OCI-M2 (cell line): Measurements from ENCODE around the gene CTNNA2.
"Not testable (repeated sequence)": the region's sequence is repeated elsewhere in the genome, so short reads cannot be mapped to it uniquely, and the experiment has no call there.

Experiments
- DNase-seq: peaks from one replicate; lab custom pipeline; 2025; ENCODE audit not compliant: unreplicated experiment; lab: John Stamatoyannopoulos, UW

The CTNNA2 gene

DNA sequence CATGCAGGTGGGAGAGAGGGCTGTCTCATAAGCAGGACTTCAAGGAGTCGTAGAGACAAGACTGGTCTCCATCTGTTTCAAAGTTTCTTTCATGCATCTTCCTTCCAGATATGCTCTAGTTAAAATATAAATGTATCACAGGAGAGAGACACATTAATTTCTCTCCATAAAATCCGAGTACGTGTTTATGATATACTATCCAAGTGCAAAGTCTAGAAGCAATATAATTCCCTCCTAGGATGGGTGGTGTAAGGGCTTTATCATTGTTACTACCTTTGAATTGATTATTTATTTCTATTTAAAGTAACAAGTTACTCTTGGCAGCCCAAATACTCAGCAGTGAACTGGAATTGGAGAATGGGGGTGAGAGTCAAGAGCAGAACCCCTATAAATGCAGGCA, 619.4 kb downstream of the CTNNA2 start:
- DNase-seq: no peak

- no peak for DNase-seq
Observed at GRCh38 chr2:80135001-80135400, 622.1 kb downstream of the CTNNA2 start.

DNA sequence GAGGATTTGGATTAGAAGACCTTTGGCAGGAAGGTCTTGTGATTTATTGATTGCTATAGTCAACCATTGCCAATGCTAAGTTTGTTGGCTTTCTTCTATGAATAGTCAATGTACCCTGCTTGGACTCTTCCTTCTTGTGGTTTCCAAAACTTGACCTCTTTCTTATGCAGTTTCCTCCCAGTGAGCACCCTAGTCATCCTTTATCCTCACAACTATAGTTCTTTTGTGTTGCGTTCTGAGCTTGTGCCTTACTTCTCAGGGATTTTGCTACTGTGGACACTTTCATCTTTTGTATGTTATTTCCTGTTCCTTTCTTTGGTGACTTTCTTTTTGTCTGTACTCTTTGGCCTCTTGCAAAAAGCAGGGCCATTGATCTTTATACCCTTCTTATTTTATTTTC, 623.5 kb downstream of the CTNNA2 start:
- DNase-seq: no peak

DNA sequence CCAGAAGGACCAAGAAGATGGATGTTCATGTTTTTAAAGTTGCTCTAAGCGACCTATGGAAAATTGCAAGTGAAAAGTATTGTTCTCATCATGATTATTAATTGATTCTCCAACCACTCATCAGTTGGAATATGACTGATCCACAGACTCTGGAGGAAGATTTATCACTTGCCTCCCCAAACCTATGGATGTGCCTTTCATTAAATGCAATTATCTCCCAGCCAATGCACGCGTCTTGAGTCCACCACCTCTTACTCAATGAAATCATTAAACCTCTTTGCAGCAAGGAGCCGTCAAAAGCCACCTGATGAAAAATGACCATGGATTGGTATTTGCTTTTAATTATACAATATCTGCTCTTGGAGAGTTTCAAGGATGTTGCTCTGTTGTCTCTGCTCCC, 626.1 kb downstream of the CTNNA2 start:
- DNase-seq: no peak

DNA sequence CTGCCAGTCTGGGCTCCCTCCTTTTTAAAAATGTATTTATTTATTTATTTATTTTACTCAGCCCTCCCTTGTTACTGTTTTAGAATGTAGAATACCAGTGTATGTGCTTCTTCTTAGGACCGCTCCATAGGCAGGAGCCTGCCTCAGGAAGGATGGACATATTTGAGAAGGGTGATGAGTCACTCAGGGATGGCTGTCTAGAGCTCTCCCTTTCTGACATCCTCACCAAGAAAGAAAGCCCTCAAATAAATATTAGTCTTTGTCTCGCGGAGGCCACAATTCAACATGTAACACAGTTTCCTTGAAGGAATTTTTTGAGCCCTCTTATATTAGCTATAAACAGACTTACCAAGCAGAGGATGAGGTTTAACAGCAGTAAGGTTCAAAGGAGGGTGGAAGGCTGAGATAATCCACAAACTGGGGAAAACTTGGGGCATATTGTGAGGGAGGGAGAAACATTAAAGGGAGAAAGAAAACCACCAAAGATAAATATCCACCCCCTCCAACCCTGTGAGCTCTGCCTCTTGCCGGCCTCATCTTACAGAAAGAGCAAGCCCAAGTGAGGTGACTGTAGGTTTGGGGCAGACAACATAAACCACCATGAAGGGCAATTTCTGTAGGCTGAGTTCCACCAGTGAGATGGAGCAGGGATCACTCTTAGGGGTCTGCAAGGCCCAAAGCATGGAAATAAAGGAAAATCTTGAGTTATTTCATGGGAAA, 628.3 kb downstream of the CTNNA2 start:
- DNase-seq: no peak

DNA sequence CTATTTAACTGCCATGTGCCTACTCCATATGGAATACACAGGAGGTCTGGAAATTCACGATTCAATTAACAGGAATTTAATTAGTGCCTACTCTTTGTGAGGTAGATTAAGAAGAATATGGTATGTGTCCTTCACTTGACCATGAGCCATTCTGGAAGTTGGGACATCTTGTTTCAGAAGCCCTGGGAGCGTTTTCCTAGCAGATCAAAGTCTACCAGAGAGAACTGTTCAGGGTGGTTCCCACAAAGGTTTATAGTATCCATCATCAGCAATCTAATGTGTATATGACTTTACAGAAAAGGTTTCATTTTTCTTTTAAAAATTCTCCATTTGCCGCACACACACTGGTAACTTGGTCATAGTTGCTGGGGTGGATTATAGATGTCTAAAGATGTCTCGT, 632.6 kb downstream of the CTNNA2 start:
- DNase-seq: no peak

GRCh38 chr2:80146757-80147156, 633.9 kb downstream of the CTNNA2 start:
- not testable (repeated sequence) for DNase-seq

GRCh38 chr2:80147690-80148089, 634.8 kb downstream of the CTNNA2 start:
- DNase-seq: no peak

- DNase-seq: no peak
Observed at GRCh38 chr2:80148906-80149305, 636.1 kb downstream of the CTNNA2 start.

DNA sequence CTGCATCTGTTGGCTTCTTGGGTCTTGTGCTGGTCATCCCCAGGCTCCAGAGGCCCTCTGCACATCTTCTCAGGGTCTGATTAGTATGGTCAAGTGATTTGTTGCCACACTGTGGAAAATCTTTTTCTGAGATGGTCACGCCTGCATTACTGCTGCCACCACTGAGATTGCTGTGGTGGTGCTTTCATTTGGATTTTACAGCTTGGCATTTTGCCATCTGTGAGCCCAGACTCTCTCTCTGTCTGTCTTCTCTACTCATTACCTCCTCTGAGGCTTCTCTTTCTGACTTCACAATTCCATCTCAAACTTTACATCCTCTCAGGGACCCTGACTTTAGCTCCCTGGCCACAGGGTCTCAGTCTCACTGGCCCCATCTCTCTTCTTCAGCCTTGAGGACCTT, 637.1 kb downstream of the CTNNA2 start:
- DNase-seq: no peak

GRCh38 chr2:80151248-80151647, 638.4 kb downstream of the CTNNA2 start:
- no peak for DNase-seq

DNA sequence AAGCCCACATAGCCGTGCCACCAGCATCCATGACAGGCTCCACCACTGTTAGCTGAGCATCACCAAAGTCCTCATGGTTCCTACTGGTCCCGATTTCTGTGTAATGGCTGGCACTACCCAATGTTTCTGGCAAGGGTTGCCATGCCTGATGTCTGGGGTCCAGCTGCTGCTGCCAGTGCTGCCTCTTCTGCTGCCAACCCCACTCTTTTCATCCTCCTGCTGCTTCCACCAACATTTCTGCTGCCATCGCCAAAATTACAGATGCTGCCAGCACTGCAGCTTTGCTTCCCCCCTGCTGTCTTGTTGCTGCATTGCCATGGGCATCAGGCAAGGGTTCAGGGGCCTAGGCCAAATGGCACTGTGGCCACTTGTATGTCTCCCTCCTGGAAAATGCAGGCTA, 638.8 kb downstream of the CTNNA2 start:
- no peak for DNase-seq

DNA sequence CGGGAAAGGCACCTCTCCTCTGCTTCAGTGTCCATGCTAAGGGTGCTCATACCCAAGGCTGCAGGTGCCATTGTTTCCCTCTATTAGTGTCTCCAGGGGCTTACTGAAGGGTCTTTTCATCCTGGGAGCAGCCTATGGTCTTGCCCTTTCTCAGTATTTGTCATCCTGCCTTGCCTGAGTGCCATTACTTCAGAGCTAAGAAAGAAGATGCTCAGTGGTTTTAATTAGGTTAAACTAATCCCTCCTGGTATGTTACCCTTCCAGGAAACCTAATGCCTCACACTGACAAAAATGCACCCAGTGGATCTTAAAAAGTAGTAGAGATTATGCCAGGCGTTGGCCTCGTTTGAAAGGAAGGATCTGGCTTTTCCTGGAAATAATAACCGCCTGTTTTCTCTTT, 640.3 kb downstream of the CTNNA2 start:
- DNase-seq: no peak

DNA sequence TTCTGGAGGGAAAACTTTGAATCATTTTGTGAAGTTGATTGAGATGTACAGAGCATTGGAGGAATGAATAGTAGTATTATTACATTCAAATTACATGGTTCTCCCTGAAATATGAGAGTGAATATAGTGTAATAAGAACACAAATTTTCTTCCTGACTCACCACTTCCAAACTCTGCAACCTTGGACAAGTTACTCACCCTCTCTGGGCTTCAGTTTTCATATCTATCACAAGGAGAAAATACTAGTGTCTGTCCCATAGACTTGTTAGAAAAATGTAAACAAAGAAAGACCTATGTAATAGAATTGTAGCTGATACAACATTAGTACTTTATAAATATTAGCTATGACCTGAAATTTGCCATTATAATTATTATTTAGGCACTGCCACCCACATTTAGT, 640.9 kb downstream of the CTNNA2 start:
- no peak for DNase-seq

- no peak for DNase-seq
Observed at GRCh38 chr2:80154231-80154915, 641.5 kb downstream of the CTNNA2 start.

GRCh38 chr2:80164375-80164774, 651.5 kb downstream of the CTNNA2 start:
- DNase-seq: no peak

- DNase-seq: no peak
Observed at GRCh38 chr2:80166483-80167171, 653.8 kb downstream of the CTNNA2 start.

DNA sequence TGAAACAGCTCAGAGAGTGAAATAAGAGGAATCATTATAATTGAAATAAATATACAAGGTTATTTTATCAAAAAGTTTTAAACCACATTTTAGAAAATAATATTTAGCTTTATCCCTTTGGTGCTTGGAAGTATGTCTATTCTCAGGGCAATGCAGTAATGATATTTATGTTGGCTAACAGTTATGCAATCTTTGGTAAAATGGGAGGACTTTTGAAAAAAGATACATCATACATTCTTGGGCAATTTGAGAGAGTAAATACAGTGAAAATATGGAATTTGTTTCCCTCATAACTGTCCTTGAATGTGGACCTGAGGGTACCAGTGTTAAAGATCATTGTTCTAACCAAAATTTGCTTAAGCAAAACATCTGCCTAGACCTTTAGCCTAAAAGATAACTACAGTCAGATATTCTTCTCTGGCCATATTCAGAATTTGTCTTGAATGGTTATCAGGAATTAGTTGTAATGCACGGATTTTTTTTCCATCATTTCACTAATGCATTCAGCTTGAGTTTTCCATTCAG, 654.5 kb downstream of the CTNNA2 start:
- no peak for DNase-seq

GRCh38 chr2:80168037-80168436, 655.2 kb downstream of the CTNNA2 start:
- DNase-seq: no peak

DNA sequence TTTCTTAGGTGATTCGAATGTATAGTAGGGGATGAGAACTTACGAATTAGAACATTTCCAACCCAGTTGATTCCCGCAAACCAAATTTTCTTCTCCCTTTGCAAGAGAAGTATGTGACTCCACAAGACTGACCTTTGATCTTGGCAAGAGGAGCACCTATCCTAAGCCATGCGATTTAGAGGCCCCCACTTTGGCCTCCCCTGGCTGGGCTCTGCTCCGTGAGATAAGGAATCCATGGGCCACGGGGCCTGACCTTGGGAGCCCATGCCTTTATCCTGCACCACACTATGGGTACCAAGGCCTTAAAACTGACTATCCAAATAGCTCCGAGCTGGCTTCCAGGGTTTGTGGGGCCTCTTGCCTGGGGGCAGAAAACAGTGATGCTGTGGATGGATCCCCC, 656.0 kb downstream of the CTNNA2 start:
- no peak for DNase-seq

GRCh38 chr2:80169811-80170594, 657.2 kb downstream of the CTNNA2 start:
- no peak for DNase-seq
